ENCODE measurements around the gene PTPA.
A peak's percentile ranks its signal among the peaks of the same experiment; 100 is the strongest.

PTPA gene

DNA sequence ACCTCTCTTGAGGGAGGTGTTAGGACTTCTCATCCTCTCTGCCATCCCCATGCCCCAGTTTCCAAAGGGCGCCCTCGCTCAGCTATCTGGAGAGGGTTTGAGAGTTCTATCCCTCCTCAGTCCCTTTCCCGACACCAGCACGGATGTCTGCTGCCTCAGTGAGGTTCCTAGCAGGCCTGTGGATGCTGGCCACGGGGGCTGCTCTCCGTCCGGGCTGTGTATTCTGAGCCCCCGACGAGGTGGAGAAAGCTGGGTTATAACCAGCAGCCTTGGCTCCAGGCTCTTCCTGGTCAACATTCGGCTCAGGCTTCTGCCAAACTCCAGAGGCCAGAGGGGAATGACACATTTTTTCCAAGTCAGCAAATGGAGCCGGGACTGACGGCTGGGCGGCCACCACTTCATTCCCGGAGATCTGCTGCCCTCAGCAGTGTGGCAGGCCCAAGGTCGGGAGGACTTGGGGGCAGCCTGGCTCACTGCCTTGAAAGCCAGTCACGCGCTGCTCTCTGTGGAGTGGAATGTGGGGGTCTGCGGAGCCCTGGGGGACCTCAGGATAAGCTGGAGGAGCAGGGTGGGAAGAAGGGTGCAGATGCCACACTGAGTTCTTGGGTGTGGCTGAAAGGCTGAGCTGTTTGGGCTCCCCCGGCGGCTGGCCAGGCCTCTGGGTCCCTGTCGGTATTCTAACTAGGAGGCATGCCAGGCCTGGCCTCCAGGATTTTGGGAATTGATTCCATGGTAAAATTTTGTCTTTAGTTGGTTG lies 27.4 kb downstream of the PTPA start:
- DNase-seq, result no peak

DNA sequence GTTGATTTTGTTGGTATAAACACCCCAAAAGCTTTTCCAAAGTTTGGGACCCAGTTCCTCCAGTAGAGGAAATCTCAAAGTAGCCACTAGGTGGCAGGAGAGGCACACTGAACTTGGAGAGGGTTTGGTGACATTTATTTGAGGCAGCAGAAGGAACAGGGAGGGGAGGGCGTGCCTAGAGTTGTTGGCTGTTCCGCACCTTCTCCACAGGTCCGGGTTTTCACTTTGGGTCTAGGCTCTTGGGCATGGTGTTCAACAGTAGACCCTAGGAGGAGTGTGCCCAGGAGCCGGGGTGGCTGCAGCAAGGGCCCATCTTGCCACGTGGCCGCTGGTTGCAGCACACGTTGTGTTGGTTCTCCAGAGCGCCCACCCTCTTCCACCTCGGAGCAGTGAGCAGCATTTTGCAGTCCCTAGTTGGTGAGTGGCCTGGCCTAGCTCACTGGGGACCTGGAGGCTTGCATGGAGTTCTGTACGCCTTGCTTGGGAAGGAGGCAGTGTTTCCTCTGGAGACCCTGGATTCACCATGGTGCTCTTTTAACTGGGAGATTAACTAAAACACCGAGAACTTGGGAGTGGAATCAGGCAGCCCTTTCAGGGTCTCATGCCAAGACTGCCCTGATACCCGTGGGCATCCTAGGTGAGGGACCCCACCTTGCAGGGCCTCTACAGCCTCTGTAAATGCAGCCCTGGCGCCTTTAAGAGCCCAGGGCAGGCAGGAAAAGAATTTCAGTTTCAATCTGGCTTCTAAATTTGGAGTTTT lies 28.2 kb downstream of the PTPA start:
- DNase-seq, result peak; percentile 73

GRCh38 chr9:129139993-129140396 lies 28.8 kb downstream of the PTPA start:
- DNase-seq, result peak; percentile 90

DNA sequence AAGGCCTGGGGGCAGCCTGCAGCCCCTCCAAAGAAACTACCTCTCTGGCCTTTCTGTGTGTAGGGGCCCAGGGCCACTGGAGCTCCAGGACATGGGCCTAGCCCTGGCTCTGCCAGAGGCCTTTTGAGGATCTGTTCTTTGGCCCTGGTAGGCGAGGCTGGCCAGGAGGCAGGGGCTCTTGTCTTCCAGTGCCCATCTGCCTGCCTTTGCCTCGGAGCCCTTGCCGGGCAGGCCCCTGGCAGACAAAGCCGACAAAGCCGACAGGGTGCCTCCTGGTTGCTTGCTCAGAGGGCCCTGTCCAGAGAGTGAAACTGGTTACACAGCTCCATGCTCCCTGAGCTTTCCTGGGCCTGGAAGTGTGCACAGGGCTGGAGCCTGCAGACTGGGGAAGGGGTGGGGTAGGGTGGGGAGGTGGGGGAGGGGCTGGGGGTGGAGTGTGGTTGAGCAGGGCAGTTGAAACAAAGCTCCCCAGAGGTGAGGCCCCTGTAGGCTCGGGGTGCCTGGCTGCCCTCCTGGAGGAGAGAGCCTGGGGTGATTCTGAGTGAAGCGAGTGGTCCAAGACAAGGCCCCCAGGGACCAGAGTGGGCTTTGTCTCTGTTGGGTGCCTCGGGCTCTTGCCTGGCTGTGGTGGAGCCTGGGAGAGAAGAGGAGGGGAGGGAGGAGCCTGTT lies 29.3 kb downstream of the PTPA start:
- DNase-seq, result peak; percentile 21

DNA sequence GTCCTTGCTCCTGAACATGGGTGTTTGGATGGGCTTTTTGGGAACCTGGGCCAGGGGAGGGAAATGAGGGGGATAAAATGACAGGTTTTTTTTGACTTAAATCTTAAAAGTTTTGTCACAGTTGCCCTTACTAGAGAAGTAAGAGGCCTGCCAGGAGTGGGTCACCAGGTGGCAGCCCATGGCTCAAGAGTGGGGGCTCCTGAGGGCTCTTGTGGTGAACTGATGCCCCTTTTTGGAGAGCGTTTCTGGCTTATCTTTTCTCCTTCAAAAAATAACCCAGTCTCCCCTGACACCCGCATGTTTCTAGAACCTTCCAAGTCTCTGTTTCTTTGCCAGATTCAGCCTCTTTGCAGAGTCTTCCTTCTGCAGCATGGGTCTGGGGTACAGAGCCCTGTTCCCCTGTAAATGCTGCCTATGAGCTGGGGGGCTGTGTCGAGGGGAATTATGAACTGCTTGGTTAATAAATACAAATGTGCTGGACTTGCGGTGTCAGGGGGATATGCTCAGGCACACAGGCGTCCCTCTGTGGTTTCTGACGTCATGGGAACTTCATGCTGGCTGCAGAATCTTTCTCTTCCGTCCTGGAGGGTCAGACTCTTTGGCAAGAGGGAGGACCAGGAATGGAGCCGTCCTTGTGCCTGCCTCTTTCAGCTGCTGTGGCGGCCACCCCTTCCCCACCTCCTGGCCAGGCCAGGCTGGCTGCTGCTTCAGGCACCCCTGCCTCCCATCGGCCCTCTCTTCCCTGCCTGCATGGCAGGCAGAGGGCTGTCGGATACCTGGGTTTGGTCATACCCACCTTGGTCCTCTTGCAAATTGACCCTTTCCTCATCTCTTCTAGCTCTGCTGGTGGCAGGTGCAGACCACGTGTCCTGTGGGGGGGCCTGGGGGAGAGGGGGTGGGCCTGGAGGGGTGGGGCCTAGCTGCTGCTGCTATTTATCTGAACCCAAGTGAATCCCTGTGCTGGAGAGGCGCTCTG lies 30.1 kb downstream of the PTPA start:
- DNase-seq, result peak; percentile 72

DNA sequence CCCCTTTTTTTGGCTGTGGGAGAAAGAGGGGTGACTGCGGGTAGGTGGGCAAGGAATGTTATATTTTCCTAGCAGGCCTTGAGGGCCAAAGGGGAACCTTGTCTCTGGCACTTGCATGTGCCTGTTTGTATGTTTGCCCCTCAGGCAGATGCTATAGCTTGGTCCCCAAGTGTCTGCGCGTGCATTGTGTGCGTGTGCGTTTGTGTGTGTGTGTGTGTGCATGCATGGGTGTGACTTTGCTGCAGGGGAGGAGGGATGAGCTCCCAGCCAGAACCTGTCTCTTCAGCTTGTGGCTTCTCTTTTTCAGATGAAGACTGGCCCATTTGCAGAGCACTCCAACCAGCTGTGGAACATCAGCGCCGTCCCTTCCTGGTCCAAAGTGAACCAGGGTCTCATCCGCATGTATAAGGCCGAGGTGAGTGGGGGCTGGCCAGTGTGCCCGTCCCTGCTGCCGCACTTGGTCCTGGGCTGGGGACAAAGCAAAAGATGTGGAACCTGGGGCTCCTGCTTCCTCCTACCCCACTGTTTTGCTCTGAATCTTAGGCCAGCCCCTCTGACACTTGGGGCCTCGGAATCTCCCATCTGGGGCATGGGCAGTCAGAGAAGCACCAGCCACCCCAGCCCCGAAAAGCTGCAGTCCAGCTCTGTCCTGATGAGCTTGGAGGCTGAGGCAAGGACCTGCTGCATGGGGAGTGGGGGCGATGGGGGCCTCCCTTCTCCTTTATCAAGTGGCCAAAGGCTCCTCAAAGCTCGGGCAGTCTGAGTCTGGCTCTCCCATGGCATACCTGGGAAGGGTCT lies 31.1 kb downstream of the PTPA start:
- DNase-seq, result no peak

DNA sequence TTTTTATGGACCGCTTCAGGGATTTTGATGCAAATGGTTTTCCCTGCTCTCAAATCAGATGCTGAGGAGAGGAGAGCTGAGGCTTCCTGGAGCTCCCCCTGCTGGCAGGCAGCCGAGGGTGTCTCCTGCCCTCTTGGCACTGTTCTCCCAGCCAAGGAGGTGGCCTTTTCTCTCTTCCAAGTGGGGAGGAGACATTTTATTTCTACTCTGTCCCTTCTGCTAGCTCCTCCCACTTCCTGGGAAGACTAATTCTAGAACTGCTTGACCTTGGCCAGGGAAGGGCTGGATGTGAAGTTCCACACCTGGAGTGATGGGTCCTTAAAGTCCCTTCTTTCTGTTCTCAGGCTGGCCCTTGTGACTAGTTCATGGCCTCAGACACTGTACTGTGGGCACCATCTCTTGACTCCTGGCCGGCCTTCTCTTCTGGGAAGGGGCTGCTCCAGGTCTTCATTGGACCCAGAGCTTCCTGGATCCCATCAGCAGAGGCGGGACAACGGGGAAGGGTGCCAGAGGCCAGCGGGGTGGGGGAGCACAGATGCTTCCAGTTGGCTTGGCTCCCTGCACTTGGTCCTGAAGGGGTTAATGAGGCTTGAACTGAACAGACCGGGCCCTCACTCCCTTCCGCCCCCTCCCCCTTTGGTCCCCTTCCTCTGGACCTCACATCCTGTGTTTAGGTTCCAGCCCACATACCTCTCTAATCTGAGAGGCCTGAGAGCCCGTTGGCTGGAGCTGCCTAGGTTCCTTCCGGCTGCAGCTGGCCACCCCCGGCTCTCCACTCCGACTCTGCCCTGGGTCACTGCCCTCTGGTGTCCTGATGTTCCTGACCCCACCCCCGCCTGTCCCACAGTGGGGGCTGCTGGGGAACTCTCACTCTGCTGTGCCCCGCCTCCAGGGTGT lies 32.1 kb downstream of the PTPA start:
- no peak for DNase-seq

GRCh38 chr9:129145316-129145715 lies 34.1 kb downstream of the PTPA start:
- no peak for DNase-seq

DNA sequence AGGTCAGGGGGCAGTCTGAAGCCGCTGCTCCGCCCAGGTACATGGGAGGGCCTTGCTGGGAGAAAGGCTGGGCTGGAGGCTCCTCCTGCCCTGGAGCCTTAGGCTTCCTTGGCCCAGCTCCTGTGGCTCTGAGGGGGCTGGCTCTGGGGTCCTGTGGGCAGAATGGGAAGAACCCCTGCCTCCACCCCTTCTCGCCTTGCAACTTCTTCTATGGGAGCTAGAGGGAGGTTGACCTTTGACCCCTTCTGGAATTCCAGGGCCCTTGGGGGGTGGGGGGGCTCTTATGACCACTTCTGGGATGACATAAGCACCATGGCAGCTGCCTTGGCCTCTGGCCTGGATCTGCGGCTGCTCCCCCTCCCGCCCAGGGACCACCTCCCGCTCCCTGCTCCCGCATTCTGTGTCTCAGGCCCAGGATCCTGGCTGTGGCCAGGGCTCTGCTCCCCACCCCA lies 34.7 kb downstream of the PTPA start:
- no peak for DNase-seq

DNA sequence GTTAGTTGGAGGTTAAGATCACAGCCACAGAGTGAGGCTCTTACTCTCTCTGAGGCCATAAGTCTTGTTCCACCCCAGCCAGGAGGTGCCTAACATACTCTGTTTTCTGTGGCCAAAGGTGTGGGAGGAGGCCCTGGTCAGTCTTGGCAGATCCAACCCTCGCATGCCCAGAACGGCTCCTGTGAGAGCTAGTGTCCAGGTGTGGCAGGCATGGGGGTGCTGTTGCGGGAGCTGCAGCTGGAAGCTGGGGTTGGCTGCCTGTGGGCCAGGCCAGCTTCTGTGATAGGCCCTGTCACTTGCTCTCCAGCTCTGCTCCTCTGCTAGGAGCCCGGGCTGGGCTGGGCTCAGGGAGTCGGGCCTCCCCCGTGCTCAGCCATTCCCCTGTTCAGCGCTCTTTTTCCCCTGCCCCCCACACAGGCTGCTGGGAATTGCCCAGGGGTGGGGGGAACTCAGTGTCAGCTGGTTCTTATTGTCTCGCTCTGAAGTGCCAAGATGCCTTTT lies 35.3 kb downstream of the PTPA start:
- no peak for DNase-seq

- DNase-seq, result no peak
Observed at GRCh38 chr9:129148463-129149204, 37.4 kb downstream of the PTPA start.

GRCh38 chr9:129149442-129149841 lies 38.2 kb downstream of the PTPA start:
- DNase-seq, result no peak

- no peak for DNase-seq
Observed at GRCh38 chr9:129150122-129150521, 38.9 kb downstream of the PTPA start.

GRCh38 chr9:129150672-129151211 lies 39.5 kb downstream of the PTPA start:
- DNase-seq, result no peak

DNA sequence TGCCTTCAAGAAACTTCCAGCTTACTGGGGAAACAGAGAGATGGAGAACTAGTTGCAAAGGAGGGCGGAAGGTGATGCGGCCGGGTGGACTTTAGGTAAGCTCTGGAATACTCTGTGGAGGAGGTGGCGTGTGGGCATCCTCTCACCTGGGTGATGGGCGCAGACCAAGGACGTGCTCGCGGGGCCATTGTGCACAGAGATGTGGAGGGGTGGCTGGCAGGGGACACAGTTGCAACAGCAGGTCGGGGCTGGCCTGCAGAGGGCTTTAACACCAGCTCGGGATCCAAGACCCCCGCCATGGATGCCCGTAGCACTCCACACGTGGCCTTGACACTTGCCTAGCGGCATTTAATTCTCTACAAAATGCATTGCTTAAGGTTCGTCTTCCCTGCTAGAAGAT lies 40.3 kb downstream of the PTPA start:
- no peak for DNase-seq

DNA sequence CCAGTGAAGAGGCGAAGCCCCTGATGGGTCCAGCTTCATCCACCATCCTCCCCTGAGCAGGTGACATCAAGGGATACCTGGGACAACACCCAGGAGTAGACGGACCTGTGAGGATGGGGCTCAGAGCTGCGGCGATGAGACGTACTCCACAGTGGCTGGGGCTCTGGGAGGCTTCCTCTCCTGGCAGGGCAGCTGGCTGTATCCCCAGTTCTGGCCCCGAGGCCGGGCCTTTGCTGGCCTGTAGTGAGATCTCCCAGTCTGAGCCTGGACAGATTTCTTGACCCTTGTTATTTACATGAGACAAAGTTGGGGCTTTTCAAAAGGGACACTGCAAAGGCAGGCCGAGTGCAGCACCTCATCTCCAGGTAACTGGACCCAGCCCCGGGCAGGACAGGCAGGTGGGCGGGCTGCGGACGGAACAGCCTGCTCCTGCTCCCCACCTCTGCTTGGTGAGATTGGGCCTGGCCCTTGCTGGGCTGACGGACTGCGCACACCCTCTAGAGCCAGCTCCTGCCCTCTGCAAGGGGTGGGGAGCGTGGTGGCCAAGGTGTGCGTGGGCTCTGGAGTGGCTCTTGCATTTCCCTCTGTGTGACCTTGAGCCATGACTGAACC lies 43.8 kb downstream of the PTPA start:
- no peak for DNase-seq

DNA sequence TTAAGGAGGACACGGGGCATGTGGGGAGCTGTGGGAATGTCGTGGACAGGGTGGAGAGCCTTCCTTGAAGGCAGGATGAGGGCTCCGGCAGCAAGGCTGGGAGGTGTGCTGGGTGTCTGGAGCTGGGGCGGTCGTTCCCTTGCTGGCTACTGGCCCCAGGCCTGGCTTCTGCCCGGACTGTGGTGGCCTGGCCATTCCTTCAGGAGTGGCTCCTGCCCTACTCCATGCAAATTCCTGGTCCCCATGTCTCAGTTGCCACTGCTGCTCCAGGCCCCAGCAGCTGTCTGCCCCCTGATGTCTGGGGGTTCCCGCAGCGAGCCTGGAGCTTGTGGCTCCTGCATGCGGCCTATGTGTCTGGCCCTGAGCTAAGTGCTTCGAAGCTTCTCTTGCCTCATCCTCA lies 44.9 kb downstream of the PTPA start:
- no peak for DNase-seq

GRCh38 chr9:129160712-129161533 lies 49.7 kb downstream of the PTPA start:
- DNase-seq, result no peak
